Progenitor cell of endocrine pancreas (in vitro differentiated cells): Measurements from ENCODE around the gene NT5DC2. TPM values are rescaled to one million over a fixed set of nuclear protein-coding genes. Genes with fewer than 3 reads are reported as not detected.

Experiments
- DNase-seq: peaks from one replicate; pipeline ENCODE4 v3.0.0; 2021; ENCODE audit warnings: low spot score; ENCODE audit not compliant: unreplicated experiment
- H3K27ac Mint-ChIP-seq: 2 replicates; pipeline ENCODE4 v1.8.0; 2021; ENCODE audit warnings: mild to moderate bottlenecking, moderate library complexity, mixed read lengths
- H3K27me3 Mint-ChIP-seq: 2 replicates; pipeline ENCODE4 v1.8.0; 2021; ENCODE audit warnings: mixed read lengths
- H3K36me3 Mint-ChIP-seq: 2 replicates; pipeline ENCODE4 v1.8.0; 2022; ENCODE audit warnings: mixed read lengths; ENCODE audit not compliant: insufficient read depth
- H3K4me1 Mint-ChIP-seq: 2 replicates; pipeline ENCODE4 v1.8.0; 2021; ENCODE audit warnings: low read depth, mixed read lengths
- H3K4me3 Mint-ChIP-seq: 2 replicates; pipeline ENCODE4 v1.8.0; 2021; ENCODE audit warnings: low read depth, mild to moderate bottlenecking, moderate library complexity, mixed read lengths
- H3K9me3 Mint-ChIP-seq: 2 replicates; pipeline ENCODE4 v1.8.0; 2021; ENCODE audit warnings: low read depth, mixed read lengths
- CTCF ChIP-seq: fragments of 200-600 bp; sonication (generic); IDR thresholded peaks from one replicate; pipeline ENCODE4 v1.5.0; 2021; ENCODE audit warnings: antibody characterized with exemption, mild to moderate bottlenecking; ENCODE audit not compliant: unreplicated experiment
- total RNA-seq: library from RNA; stranded (reverse); gene quantifications from 2 replicates; pipeline ENCODE4 v1.2.1, GENCODE V29; 2021

The NT5DC2 gene
- total RNA-seq, 1 donor from 2014 or later: 269 TPM

- Mint-ChIP-seq H3K36me3 (peaks cover 7% of the 10 kb centered on the region), H3K4me3 (peak within 1 kb of the TSS; percentile 94), H3K27ac (peak within 1 kb of the TSS; percentile 99), H3K27me3 (no peaks in the 10 kb centered on the region), H3K4me1 (peaks cover 41% of the 10 kb centered on the region), H3K9me3 (no peaks in the 10 kb centered on the region)
- DNase-seq: peak; percentile 92
- TF ChIP-seq CTCF: no peak
Observed at GRCh38 chr3:52536369-52537164, 2.9 kb upstream of the NT5DC2 start, which contains the start of gene UQCC5. UQCC5 (plus strand) TSS chr3:52536605; CDS start chr3:52536756, 151 bp downstream.

GRCh38 chr3:52536112-52536368 lies 2.4 kb upstream of the NT5DC2 start:
- H3K27ac Mint-ChIP-seq: peak overlapping the region; percentile 65

GRCh38 chr3:52535411-52536111 lies 1.9 kb upstream of the NT5DC2 start:
- Mint-ChIP-seq H3K27me3 (no peaks in the 10 kb centered on the region), H3K4me3 (peak overlapping the region; percentile 94), H3K4me1 (peaks cover 41% of the 10 kb centered on the region), H3K36me3 (peaks cover 7% of the 10 kb centered on the region), H3K9me3 (no peaks in the 10 kb centered on the region), H3K27ac (peak overlapping the region; percentile 37)
- no peak for TF ChIP-seq CTCF
- no peak for DNase-seq

More at GRCh38 chr3:52536112-52536368, 2.4 kb upstream of the NT5DC2 start:
- DNase-seq: no peak
- H3K36me3 Mint-ChIP-seq: peaks cover 7% of the 10 kb centered on the region
- H3K4me3 Mint-ChIP-seq: peak overlapping the region; percentile 94
- TF ChIP-seq CTCF: no peak
- H3K9me3 Mint-ChIP-seq: no peaks in the 10 kb centered on the region
- H3K4me1 Mint-ChIP-seq: peaks cover 41% of the 10 kb centered on the region
- no peaks in the 10 kb centered on the region for H3K27me3 Mint-ChIP-seq

- no peaks in the 10 kb centered on the region for H3K9me3 Mint-ChIP-seq
- peaks cover 7% of the 10 kb centered on the region for H3K36me3 Mint-ChIP-seq
- H3K4me1 Mint-ChIP-seq: peaks cover 42% of the 10 kb centered on the region
- H3K4me3 Mint-ChIP-seq: peak overlapping the region; percentile 82
- H3K27me3 Mint-ChIP-seq: no peaks in the 10 kb centered on the region
- no peak for TF ChIP-seq CTCF
- no peak for DNase-seq
- peak overlapping the region; percentile 91 for H3K27ac Mint-ChIP-seq
Observed at GRCh38 chr3:52534281-52535183, 875 bp upstream of the NT5DC2 start.
